ENCODE data around the gene PARP2. TPM values are rescaled to one million over a fixed set of nuclear protein-coding genes. Genes with fewer than 3 reads are reported as not detected.

Gene PARP2
- total and polyA plus RNA-seq, 2 of the 8 experiments (the other 6 are each of a cell fraction or from before 2014, with no cell fraction given), result 27.7 to 41.7 TPM

DNA sequence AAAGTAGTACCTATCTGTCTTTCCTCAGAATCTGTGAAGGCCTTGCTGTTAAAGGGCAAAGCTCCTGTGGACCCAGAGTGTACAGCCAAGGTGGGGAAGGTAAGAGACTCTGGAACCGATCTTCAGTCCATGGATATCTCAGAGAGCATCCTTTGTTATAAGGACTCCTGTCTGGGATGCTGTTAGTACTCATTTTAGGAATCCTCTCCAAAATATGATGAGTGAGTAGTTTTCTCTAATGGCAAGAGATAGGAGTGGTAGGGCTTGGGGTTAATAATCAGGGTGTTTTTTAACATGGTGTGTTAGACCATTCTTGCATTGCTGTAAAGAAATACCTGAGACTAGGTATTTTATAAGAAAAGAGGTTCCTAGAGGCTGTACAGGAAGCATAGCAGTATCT lies 1.9 kb downstream of the PARP2 start:
- ChIA-PET CTCF (ENCODE audit: partially characterized antibody) (interaction anchor here (1.3 kb wide), 1 partner anchor 16 kb away, joined by 4 read pairs; no protein-coding TSS in a partner anchor), POLR2A (ENCODE audit: partially characterized antibody) (interaction anchor here (1.2 to 8.3 kb wide), 3 partner anchors 9 to 116 kb away, joined by 3 to 215 read pairs (median 51); partner anchors contain the start of genes CCNB1IP1 and PIP4P1)
- Histone ChIP-seq H4K5ac (ENCODE audit: insufficient read length, low read depth, low read length) (no peak overlapping the region), H3K14ac (ENCODE audit: insufficient read length) (no peak overlapping the region), H3K4me1 (replicated peaks in 1 of 4; ENCODE audit: control insufficient read depth in 3 of 4, insufficient read depth in 4 of 4, low read length in 3 of 4) (no peaks in the 10 kb centered on the region; a peak in 1 of 7 replicates), H2AFZ (ENCODE audit: low read length) (no peak overlapping the region), H3K79me1 (ENCODE audit: low read depth, low read length) (no peaks in the 10 kb centered on the region), H2AK5ac (ENCODE audit: low read depth, low read length) (no peak overlapping the region), H3K4ac (replicated peaks; ENCODE audit: insufficient read length, low read depth, low read length) (no peak overlapping the region), H3K23ac (ENCODE audit: insufficient read length) (no peak overlapping the region), H2BK20ac (ENCODE audit: low read length) (no peak overlapping the region), H2BK120ac (replicated peaks; ENCODE audit: low read depth, low read length) (no peak overlapping the region), H3K79me2 (ENCODE audit: control insufficient read depth in 1 of 2, insufficient read depth in 2 of 2, low read length in 2 of 2) (peaks cover 0 to 15% of the 10 kb centered on the region in 2 experiments; a peak in 2 of 4 replicates), H4K20me1 (replicated peaks in 1 of 2; ENCODE audit: control insufficient read depth in 1 of 2, insufficient read depth in 2 of 2, low read length in 2 of 2) (no peaks in the 10 kb centered on the region), H3K23me2 (ENCODE audit: low read depth, low read length) (peaks cover 2% of the 10 kb centered on the region; the same call in 1 of the 2 replicates), H3K36me3 (ENCODE audit: control insufficient read depth in 2 of 4, insufficient read depth in 4 of 4, low read length in 3 of 4) (peaks cover 14 to 41% (median 24%) of the 10 kb centered on the region in 4 experiments; a peak in 7 of 8 replicates), H2BK15ac (ENCODE audit: low read length) (no peak overlapping the region), H3K4me2 (ENCODE audit: insufficient read depth in 1 of 2, low read depth in 2 of 2, low read length in 2 of 2) (no peak overlapping the region), H2BK5ac (ENCODE audit: low read depth, low read length) (no peak overlapping the region), H4K8ac (ENCODE audit: extremely low read depth, insufficient read depth, low read length) (no peak overlapping the region), H4K91ac (replicated peaks; ENCODE audit: insufficient read length, low read length) (no peak overlapping the region), H3K27ac (ENCODE audit: low read depth, low read length) (no peak overlapping the region), H3K9me3 (ENCODE audit: insufficient read depth in 2 of 2, low read depth in 1 of 2, low read length in 1 of 2) (no peaks in the 10 kb centered on the region), H3K9ac (replicated peaks in 1 of 4; ENCODE audit: extremely low read depth in 1 of 4, low read depth in 3 of 4, low read length in 3 of 4) (no peak overlapping the region), H3K4me3 (ENCODE audit: extremely low read depth in 1 of 4, insufficient read depth in 2 of 4, low read depth in 3 of 4, low read length in 4 of 4) (no peak overlapping the region), H3K56ac (replicated peaks; ENCODE audit: insufficient read length, low read depth, low read length) (no peak overlapping the region), H3K27me3 (replicated peaks in 1 of 4; ENCODE audit: control insufficient read depth in 3 of 4, extremely low read depth in 1 of 4, insufficient read depth in 3 of 4, low read length in 3 of 4) (no peaks in the 10 kb centered on the region), H3K18ac (ENCODE audit: extremely low read depth, low read length) (no peak overlapping the region), H2BK12ac (ENCODE audit: low read depth, low read length) (no peak overlapping the region)
- WGBS, 2 experiments (ENCODE audit: extremely low coverage in 1 of 2, insufficient coverage in 1 of 2, insufficient read length in 1 of 2, insufficient replicate concordance in 2 of 2, low coverage in 1 of 2, low lambda C conversion rate in 2 of 2, missing lambda C conversion rate in 1 of 2), result 100% methylated on average over 1 of the region's 1 CpG; no CpG with 5 or more reads in 1 of the 2 experiments
- DNase-seq (ENCODE audit: low read depth in 1 of 2, low spot score in 2 of 2) (no peak), FAIRE-seq (no peak)
- TF ChIP-seq, protein P1, sequence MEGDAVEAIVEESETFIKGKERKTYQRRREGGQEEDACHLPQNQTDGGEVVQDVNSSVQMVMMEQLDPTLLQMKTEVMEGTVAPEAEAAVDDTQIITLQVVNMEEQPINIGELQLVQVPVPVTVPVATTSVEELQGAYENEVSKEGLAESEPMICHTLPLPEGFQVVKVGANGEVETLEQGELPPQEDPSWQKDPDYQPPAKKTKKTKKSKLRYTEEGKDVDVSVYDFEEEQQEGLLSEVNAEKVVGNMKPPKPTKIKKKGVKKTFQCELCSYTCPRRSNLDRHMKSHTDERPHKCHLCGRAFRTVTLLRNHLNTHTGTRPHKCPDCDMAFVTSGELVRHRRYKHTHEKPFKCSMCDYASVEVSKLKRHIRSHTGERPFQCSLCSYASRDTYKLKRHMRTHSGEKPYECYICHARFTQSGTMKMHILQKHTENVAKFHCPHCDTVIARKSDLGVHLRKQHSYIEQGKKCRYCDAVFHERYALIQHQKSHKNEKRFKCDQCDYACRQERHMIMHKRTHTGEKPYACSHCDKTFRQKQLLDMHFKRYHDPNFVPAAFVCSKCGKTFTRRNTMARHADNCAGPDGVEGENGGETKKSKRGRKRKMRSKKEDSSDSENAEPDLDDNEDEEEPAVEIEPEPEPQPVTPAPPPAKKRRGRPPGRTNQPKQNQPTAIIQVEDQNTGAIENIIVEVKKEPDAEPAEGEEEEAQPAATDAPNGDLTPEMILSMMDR (IDR thresholded peaks at IDR 0.05; ENCODE audit: control extremely low read depth in 1 of 3, insufficient read depth in 1 of 3, low read depth in 1 of 3, low read length in 3 of 3), result no peak
- TF ChIP-seq TBP (IDR thresholded peaks at IDR 0.05; ENCODE audit: low read depth, low read length) (no peak), KDM1A (IDR thresholded peaks at IDR 0.05; ENCODE audit: borderline replicate concordance, low read length) (no peak)

Data from H1 (cell line).